IPS-15b (cell line): ENCODE measurements around the gene SERTAD2.

Experiments used
- H3K27me3 ChIP-seq: one replicate; pipeline ENCODE4 v1.6.1; 2013; ENCODE audit warnings: low read length; ENCODE audit not compliant: control insufficient read depth, insufficient read depth
- H3K36me3 ChIP-seq: one replicate; pipeline ENCODE4 v1.6.1; 2013; ENCODE audit warnings: low read length; ENCODE audit not compliant: control insufficient read depth, insufficient read depth
- H3K4me1 ChIP-seq: one replicate; pipeline ENCODE4 v1.6.1; 2013; ENCODE audit warnings: mild to moderate bottlenecking, low read length; ENCODE audit not compliant: control insufficient read depth, insufficient read depth
- H3K4me3 ChIP-seq: one replicate; pipeline ENCODE4 v1.5.1; 2013; ENCODE audit warnings: low read depth, low read length
- H3K9ac ChIP-seq: one replicate; pipeline ENCODE4 v1.6.1; 2013; ENCODE audit warnings: low read depth, mild to moderate bottlenecking, low read length
- H3K9me3 ChIP-seq: one replicate; pipeline ENCODE4 v1.6.1; 2013; ENCODE audit warnings: mild to moderate bottlenecking, low read length; ENCODE audit not compliant: control insufficient read depth, insufficient read depth

Gene SERTAD2, protein sequence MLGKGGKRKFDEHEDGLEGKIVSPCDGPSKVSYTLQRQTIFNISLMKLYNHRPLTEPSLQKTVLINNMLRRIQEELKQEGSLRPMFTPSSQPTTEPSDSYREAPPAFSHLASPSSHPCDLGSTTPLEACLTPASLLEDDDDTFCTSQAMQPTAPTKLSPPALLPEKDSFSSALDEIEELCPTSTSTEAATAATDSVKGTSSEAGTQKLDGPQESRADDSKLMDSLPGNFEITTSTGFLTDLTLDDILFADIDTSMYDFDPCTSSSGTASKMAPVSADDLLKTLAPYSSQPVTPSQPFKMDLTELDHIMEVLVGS

DNA sequence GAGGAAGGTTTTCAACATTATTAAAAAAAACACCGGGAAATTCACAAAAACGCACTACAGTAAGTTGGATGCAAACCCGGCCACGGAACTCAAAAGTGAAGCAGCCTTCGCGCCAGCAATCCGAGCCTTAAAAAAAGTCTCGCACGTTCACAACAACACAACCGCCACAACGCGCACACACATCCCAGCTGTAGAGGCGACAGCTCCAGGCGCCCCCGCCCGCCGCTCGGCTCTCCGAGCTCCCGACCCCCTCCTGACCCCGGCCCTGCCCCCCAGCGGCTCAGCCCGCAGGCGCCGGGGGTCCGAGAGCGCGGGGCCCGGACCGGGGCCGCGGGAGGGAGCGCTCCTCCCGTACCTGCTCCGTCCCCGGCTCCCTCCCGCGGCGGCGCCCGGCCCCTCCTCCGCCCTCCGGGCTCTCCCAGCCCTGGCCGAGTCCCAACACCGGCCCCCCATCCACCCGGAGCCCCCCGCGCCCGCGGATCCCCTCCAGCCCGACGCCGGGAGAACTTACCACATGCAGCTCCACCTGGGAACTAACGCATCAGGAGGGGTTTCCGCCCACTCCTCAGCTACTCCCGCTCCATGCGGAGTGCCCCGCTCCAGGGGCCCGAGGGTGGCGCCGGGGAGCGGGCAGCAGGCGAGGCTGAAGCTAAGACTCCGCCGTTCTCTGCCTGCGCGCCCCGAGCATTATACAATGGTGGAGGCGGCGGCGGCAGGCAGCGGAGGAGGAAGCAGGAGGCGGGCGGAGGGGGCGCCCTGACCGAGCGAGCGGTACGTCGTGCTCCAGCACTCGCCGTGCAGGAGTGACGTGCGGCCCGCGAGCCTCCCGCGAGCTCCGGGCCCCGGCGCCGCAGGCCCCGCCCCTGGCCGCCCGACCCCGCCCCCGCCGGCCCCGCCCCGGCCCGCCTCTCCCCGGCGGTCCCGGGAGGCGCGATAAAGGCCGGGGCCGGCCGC is at the start of gene SERTAD2:
TSS of gene SERTAD2 (minus strand) at position 805 of the 954 bp plus-strand sequence. CDS start 17,042 bp downstream, outside the sequence.
- peak within 1 kb of the TSS; percentile 78 for H3K4me3 ChIP-seq
- H3K27me3 ChIP-seq: peaks cover 42% of the 10 kb centered on the region
- no peak within 1 kb of the TSS for H3K9ac ChIP-seq
- H3K9me3 ChIP-seq: no peaks in the 10 kb centered on the region
- H3K36me3 ChIP-seq: no peaks in the 10 kb centered on the region
- peaks cover 11% of the 10 kb centered on the region for H3K4me1 ChIP-seq

DNA sequence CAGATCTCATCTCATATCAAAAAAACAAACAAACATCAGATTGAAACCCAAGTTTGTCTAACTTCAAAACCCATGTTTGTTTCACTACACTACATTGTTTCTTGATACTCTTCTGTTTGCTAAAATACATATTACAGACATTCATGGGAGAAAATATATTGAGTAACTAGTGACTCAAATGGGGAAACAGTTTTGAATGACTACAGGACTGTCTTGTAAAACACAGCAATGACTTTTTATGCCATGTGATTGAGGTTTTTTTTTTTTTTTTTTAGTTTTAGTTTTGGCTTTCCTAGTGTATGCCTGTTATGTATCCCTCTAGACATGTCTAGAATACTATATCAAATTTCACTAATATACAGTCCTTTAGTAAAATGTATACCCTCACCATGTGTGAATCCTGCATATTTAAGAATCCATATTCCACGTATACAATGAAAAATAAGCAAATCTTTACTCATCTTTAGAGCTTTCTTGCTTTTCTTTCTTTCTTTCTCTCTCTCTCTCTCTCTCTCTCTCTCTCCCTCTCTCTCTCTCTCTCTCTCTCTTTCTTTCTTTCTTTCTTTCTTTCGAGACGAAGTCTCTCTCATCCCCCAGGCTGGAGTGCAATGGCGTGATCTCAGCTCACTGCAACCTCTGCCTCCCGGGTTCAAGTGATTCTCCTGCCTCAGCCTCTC is 46.6 kb upstream of the SERTAD2 start:
- H3K9me3 ChIP-seq: no peaks in the 10 kb centered on the region
- H3K9ac ChIP-seq: no peak overlapping the region
- no peaks in the 10 kb centered on the region for H3K36me3 ChIP-seq
- H3K27me3 ChIP-seq: no peaks in the 10 kb centered on the region
- peaks cover 5% of the 10 kb centered on the region for H3K4me1 ChIP-seq
- no peak overlapping the region for H3K4me3 ChIP-seq

DNA sequence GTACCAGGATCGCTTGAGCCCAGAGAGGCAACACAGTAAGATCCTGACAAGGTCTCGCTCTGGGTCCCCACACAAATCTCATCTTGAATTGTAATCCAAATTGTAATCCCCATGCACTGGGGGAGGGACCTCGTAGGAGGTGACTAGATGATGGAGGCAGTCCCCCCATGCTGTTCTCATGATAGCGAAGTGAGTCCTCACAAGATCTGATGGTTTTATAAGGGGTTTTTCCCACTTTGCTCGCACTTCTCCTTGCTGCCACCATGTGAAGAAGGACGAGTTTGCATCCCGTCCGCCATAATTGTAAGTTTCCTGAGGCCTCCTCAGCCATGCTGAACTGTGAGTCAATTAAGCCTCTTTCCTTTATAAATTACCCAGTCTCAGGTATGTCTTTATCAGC is 46.0 kb upstream of the SERTAD2 start:
- Histone ChIP-seq H3K27me3 (no peaks in the 10 kb centered on the region), H3K4me3 (no peak overlapping the region), H3K4me1 (peaks cover 5% of the 10 kb centered on the region), H3K9ac (no peak overlapping the region), H3K9me3 (no peaks in the 10 kb centered on the region), H3K36me3 (no peaks in the 10 kb centered on the region)

DNA sequence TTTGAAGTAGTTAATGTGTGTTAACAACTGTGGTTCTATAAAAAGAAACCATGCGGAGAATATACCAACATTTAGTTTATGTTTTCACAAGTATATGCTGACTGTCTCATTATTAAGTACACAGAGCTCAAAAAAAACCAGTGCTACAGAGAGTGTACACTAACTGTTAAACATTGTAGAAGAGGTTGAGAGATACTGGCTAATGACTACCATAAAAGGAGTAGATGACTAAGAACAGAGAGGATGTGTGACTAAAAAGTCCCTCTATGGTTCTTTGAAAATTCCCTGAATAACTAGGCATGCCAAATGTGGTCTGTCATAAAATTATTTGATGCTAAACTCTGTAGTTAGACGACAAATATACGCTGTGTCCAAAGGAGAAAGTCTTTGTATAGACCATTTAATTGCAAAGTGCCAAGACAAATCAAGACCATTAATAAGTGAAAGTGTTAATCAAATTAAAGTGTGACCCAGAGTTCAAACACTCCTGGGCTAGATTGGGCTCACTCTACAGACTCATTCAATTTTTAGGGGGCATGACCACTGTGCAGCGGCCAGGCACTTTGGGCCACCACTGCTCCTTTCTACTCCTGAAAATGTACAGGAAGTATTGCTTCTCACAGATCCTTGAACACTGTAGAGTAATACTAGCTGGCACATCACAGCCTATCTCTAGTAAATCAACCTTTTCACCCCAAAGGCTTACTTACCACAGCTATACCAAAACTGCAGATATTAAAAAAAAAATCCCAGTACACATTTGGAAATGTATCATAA is 45.1 kb upstream of the SERTAD2 start:
- Histone ChIP-seq H3K9ac (no peak overlapping the region), H3K36me3 (no peaks in the 10 kb centered on the region), H3K4me3 (no peak overlapping the region), H3K27me3 (no peaks in the 10 kb centered on the region), H3K4me1 (peaks cover 5% of the 10 kb centered on the region), H3K9me3 (no peaks in the 10 kb centered on the region)

DNA sequence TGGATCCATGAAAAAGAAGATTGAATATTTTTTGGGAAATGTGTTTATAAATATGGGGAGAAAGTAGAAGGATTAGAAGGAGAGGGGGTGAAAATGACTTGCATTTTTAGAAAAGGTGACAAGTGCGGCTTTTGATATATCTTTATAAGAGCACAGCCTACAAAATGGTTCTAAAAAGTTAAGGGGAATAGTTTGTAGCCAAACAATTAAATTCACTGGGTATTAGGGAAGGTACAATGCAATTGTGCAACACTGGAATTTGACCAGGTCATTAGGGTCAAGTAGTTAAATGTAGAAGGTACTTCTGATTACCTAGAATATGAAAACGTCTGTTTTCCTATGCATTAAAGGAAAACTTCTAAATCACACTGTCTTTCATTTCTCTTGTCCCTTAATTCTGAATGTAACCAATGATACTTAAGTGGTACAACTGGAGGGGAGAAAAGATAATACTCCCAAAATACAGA is 44.5 kb upstream of the SERTAD2 start:
- H3K4me3 ChIP-seq: no peak overlapping the region

DNA sequence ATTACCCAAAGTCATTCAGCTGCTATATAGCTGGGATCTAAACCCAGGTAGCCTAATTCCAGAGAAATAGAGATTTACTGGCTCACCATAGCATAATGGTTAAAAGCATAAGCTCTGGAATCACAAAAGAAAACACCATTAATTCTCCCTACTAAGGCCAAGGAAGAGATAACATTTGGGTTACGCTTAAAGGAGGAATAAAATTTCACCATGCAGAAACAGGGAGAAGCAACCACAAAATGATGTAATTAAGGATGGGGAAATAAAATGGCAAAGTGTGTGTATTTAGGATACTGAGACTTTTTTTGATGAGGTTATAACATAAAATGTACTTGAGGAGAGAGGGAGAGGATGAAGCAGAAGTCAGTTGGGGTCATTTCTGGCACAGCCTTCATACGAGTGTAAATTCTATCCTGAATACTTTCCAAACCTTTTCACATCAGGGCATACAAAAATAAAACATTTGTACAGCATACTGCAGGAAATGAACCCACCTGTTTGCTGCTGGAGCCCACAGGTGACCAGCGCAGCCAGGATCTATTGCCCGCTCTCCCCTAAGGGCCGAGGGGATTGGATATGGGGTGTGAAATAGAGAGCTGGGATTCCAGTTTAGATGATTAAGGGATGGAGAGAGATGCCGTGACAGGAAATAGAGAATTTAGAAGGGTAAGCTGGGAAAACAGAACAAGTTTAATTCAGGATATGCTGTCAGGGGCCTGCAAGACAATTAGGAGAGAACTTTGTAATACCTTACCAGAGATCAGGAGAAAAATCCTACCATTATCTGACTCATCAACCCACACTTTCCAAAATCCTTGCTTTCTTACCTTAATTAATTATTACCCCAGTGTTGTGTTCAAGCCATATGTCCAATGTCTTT is 43.8 kb upstream of the SERTAD2 start:
- no peaks in the 10 kb centered on the region for H3K9me3 ChIP-seq
- no peak overlapping the region for H3K9ac ChIP-seq
- H3K4me1 ChIP-seq: peaks cover 5% of the 10 kb centered on the region
- no peaks in the 10 kb centered on the region for H3K36me3 ChIP-seq
- H3K27me3 ChIP-seq: no peaks in the 10 kb centered on the region
- H3K4me3 ChIP-seq: no peak overlapping the region

More for the DNA sequence above, 44.5 kb upstream of the SERTAD2 start:
- Histone ChIP-seq H3K9ac (no peak overlapping the region), H3K9me3 (no peaks in the 10 kb centered on the region), H3K27me3 (no peaks in the 10 kb centered on the region), H3K4me1 (peaks cover 5% of the 10 kb centered on the region), H3K36me3 (no peaks in the 10 kb centered on the region)

DNA sequence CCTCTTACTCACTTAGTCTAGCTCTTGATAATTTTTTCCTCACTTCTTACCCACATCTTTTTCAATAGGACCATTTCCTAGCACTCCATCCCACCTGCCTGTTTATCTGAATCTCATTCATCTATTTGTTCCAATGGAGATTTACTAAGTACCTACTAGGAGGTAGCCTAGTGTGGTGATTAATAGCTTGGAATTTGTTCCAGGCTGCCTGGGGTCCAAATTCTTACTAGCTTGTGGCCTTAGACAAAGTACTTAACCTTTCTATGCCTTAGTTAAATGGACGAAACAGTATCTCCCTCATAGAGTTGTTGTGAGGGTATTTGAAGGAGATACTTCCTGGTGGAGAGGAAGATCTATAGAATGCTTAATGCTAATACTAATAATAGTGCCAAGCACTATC is 42.9 kb upstream of the SERTAD2 start:
- Histone ChIP-seq H3K9ac (no peak overlapping the region), H3K4me1 (peaks cover 5% of the 10 kb centered on the region), H3K9me3 (no peaks in the 10 kb centered on the region), H3K4me3 (no peak overlapping the region), H3K27me3 (no peaks in the 10 kb centered on the region), H3K36me3 (no peaks in the 10 kb centered on the region)

DNA sequence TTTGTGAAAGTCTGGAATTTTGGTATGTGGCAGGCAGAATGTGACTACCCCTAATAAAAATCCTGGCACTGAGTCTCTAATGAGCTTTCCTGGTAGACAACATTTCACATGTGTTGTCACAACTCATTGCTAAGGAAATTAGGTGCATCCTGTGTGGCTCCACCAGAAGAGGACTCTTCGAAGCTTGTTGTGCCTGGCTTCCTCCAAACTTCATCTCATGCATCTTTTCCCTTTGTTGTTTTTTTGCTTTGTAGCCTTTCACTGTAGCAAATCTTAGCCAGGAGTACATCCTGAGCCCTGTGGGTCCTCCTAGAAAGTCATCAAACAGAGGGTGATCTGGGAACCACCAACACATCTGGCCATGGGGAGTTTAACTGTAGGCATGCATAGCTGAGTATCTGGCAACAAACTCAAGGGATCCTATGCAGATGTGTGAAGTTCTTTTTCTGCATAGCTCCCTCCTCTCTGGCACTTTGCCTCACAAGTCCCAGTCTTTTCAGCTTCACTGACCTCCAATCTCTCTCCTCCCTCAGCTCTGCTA is 42.1 kb upstream of the SERTAD2 start:
- Histone ChIP-seq H3K4me1 (peaks cover 5% of the 10 kb centered on the region), H3K27me3 (no peaks in the 10 kb centered on the region), H3K9me3 (no peaks in the 10 kb centered on the region), H3K36me3 (no peaks in the 10 kb centered on the region), H3K4me3 (no peak overlapping the region), H3K9ac (no peak overlapping the region)

DNA sequence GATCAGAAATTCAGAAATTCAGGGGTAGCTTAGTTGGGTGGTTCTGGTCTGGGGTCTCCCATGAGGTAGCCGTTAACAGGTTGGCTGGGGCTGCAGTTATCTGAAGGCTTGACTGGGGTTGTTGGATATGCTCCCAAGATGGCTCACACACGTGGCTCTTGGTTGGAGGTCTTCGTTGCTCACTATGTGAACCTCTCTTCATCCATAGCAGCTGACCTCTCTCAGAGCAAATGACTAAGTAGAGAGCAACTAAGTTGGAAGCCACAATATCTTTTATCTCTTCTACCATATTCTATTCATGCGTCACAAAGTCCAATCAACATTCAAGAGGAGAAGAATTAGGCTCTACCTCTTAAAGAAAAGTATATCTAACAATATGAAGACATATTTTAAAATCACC is 38.7 kb upstream of the SERTAD2 start:
- no peaks in the 10 kb centered on the region for H3K36me3 ChIP-seq
- no peaks in the 10 kb centered on the region for H3K27me3 ChIP-seq
- peaks cover 5% of the 10 kb centered on the region for H3K4me1 ChIP-seq
- H3K4me3 ChIP-seq: no peak overlapping the region
- H3K9me3 ChIP-seq: no peaks in the 10 kb centered on the region
- H3K9ac ChIP-seq: no peak overlapping the region

DNA sequence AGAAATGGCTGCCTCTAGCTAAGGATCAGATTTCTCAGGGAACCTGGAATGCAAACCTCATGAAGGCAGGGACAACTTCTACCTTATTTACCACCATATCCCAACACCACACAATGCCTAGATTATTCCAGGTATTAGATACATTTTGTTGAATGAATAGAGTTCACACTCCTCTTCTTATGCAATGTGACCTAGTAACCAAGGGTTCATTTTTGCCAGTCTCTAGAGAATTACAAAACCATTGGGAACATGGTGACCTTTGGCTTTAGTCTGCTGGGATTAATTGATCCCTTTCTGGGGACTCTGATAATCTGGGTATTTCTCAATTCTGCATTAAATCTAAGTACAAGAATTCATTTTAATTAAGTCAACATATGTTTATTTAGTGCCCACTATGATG is 35.2 kb upstream of the SERTAD2 start:
- H3K9me3 ChIP-seq: no peaks in the 10 kb centered on the region
- H3K27me3 ChIP-seq: no peaks in the 10 kb centered on the region
- no peak overlapping the region for H3K9ac ChIP-seq
- H3K36me3 ChIP-seq: no peaks in the 10 kb centered on the region
- H3K4me3 ChIP-seq: no peak overlapping the region
- H3K4me1 ChIP-seq: peaks cover 3% of the 10 kb centered on the region
